HL-60/S4 (cell line): ENCODE results near the gene TAC3.
"Not testable (repeated sequence)": the region's sequence is repeated elsewhere in the genome, so short reads cannot be mapped to it uniquely, and the experiment has no call there.

Source experiments
- in situ Hi-C: fragments of 300-500 bp; cut with MboI; formaldehyde crosslinking; loops from 2 replicates; pipeline ENCODE4 v1.14.3; 2022; ENCODE audit warnings: low sequenced_read_pairs

TAC3 gene

DNA sequence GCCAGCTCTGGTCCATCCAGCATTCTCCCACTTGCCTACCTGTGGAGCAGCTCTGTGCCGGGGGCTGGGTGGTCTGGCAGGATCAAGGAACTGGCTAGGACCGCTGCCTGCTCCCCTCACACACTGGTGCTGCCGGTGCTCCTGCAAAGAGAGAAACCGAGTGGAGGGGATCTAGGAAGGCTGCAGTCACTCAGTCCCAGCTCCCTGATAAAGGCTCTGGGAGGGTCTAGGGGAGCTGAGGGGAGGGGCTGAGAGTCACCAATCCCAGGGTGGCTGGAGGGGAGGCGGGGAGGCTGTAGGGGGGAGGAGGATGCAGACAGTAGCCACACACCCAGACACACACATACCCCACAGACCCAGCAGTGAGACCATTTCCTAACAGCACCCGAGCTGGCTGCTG is at the start of gene TAC3:
Gene TAC3 (minus strand): TSS at position 182 of the 400 bp plus-strand sequence. CDS start 732 bp downstream, outside the sequence.
- in situ Hi-C loops: loop anchor here (10.0 to 25.0 kb wide), 2 partner anchors 98 to 504 kb away; partner anchors contain the start of genes RBMS2 and STAT6

DNA sequence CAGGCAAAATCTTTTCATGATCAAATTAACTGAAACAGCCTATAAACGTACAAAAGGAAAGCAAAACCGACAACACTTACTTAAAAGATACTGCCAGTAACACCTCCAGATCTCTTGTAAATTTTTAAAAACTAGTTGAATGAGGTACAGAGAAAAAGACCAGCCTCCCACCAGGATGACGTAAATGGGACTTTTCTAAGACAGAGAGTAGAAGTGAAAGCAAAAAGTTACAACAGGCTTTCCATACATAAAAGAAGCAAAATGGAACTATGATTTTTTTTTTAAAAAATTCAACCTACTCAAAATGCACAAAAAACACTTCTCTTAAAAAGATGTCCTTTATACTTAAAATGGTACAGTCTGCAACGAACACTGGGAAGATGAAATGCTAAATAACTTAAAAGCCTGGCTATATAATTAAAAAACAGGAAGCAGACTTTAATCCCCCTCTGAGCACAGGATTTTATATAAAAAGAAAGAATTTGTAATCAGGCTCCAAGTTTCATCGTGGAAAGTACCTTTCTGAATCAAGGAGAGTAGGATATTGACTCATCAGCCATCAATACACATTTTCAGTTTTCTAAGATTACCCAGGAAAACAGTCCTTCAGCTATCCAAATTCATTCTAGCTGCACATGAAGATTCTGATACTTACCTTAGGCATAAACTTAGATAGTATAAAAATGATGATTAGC is 47.8 kb upstream of the TAC3 start:
- in situ Hi-C loops: no loop called here

DNA sequence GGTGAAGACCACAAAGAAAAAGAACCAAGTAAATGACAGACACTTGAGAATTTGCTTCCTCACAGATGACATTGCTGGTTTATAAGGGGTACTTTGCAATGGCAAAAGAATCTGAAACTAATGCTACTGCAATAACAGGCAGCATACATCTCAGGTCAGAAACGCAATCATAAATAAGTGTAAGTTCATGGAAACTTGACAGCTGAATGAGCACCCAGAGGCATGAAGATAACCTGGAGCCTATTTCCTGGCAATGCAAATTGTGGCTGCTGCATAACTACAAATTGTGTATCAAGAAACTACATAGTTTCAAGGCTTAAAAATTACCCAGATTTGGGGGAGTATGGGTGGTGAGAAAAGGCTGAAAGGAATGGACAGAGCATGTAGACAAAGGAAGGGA is 42.1 kb upstream of the TAC3 start:
- in situ Hi-C loops: no loop called here

DNA sequence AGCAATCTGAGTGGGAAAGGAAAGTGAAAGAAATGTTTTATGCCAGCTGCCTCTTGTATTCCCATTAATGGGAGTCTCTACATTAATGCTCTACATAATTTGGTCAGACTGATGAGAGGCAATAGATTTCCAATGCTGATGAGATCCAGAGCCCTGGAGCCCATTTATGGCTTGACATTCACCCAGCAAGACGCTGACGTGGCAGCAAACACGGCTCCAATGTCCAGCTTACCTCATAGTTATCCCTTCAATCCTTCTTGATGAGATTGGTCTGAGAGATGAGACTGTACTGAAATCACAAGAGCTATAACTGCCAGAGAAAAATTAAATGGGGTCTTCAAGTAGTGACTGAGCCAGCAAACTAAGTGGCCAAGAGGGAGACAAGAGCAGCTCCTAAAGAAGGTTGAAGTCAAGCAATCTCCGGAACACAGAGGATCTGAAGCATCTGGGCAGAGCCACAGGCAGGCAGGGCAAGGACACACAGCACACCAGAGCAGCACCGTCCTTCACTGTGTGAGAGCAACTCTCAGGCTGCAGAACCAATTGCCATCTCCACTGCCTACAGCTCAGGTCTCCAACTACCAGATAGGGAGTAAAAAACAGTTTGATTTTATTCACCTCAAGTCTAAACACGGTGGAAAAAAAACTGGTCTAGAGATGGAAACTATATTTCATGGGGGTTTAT is 40.9 kb upstream of the TAC3 start:
- in situ Hi-C loops: no loop called here

DNA sequence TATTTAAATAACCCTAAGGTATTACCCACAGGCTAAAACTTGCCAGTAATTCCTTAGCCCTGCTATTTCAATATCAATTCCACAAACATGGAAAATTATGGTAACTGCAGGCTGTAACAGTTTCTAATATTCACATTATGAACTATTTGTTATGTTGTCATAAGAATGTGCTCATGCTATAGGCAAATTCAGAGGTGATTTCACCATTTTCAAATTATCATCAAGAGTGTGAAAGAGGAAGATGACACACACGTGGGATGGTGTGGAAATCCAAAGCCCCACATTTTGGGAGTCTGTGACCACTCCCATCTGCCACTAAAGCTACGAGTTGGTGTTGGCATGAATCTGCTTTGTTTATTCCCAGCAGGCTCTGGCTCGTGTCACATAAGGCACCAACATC is 39.5 kb upstream of the TAC3 start:
- in situ Hi-C loops: no loop called here

DNA sequence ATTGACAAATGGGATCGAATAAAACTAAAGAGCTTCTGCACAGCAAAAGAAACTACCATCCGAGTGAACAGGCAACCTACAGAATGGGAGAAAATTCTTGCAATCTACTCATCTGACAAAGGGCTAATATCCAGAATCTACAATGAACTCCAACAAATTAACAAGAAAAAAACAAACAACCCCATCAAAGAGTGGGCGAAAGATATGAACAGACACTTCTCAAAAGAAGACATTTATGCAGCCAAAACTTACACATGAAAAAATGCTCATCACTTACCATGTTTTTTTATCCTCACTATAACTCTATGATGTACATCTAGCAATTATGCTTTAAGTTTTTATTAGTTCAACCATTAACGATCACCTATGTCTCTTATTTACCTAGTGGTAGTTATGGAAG is 37.6 kb upstream of the TAC3 start:
- in situ Hi-C loops: not testable (repeated sequence)

DNA sequence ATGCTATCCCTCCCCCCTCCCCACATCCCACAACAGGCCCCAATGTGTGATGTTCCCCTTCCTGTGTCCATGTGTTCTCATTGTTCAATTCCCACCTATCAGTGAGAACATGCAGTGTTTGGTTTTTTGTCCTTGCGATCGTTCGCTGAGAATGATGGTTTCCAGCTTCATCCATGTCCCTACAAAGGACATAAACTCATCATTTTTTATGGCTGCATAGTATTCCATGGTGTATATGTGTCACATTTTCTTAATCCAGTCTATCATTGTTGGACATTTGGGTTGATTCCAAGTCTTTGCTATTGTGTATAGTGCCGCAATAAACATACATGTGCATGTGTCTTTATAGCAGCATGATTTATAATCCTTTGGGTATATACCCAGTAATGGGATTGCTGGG is 36.8 kb upstream of the TAC3 start:
- in situ Hi-C loops: not testable (repeated sequence)

DNA sequence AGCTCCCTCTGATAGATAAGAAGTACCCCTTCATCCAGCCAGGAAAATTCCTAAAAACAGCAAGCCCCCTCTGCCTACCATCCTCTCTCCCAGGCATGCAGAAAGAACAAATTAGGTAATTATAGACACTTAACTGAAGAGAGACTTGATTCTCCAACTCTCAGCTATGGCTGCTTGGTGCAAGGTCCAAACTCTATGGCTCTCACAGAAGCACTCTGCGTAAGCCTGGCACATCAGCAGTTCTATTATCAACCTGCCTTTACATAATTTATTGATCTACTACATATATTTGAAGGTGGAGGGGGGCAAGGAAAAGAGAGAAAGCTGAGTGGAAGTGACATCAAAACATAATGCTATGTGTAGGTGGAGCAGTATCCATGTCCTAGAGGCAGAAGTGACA is 34.7 kb upstream of the TAC3 start:
- in situ Hi-C loops: no loop called here

DNA sequence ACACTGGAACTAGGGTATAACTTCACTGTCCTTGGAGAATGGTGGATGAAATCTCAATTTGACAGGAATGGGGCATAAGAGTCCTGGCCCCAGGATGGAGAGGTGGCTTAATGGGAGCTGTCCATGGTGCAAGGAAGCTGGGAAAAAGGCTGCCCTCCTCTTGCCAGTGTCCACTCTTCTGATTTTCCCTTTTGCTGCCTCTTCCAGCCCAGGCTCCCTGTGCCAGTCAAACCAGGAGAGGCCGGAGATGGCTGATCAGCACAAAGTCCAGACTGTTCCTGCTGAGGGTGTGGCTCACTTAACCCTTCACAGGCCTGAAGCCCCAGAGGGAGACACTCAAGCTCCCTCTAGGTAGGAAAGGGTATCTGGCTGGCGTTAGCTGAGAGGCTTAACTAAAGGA is 33.6 kb upstream of the TAC3 start, which contains the start of gene MYO1A:
Gene MYO1A (minus strand): TSS at position 240 of the 400 bp plus-strand sequence. CDS start 1,806 bp downstream, outside the sequence.
- in situ Hi-C loops: no loop called here

DNA sequence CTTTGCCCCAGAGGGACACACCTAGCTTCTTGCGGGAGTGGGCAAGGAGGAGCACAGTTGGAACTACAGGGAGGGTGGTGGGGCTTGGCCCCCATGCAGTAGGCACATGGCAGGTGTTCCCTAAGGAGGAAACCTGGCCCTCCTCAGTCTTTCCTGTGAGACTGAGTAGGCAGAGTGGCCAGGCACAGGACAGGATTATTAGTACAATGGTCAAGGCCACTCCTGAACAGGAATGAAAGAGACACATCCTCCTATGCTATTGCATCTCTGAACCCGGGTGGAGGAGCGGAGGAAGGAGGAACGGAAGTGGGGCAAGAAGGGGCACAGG is 32.8 kb upstream of the TAC3 start:
- in situ Hi-C loops: no loop called here

DNA sequence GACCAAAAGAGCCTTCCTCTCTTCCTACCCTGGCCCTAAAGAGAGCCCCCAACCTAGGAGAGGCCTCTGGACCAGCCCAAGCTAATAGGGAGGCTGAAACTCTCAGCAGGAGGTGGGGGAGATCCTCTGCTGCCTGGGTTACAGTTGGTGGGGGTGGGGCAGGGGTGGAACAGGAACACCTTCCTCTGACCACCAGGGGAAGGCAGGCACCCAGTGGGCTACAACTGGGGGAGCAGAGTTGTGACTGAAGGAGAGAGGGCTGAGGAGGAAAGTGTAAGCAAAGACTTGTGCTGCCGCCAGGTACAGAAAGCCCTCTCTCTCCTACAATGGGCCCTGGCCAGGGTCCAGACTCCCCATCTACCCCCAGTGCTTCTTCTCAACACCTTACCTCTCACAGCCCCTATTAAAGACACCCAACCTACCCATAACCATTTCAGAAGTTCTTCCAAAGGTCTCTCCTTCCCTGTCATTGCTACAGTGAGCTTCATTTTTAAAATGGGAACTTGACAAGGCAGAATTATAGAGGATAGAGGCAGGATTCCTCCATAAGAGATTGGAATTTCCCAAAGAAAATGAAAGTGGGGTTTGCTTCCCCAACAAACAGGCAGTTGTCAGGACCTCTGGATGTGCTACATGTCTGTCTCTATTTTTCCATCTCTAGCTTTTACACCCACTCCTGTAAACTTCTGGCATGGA is 32.2 kb upstream of the TAC3 start:
- in situ Hi-C loops: no loop called here

DNA sequence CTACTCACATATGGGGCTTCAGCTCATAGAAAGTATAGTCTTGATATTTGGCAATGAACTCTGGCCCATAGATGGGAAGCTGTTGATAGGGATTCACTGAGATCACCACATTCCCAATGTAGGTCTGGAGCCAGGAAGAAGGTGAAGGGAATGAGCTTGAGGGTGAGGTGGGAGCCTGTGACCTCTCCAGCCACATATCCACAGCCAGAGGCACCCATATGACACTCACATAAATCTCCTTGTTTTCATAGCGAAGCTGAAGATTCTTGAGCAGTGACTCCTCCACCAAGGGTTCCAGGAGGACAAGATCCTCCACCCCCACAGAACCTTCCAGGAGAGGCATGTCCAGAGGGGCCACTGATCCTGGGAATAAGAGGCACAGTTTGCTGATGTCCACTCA is 31.7 kb upstream of the TAC3 start:
- in situ Hi-C loops: no loop called here

DNA sequence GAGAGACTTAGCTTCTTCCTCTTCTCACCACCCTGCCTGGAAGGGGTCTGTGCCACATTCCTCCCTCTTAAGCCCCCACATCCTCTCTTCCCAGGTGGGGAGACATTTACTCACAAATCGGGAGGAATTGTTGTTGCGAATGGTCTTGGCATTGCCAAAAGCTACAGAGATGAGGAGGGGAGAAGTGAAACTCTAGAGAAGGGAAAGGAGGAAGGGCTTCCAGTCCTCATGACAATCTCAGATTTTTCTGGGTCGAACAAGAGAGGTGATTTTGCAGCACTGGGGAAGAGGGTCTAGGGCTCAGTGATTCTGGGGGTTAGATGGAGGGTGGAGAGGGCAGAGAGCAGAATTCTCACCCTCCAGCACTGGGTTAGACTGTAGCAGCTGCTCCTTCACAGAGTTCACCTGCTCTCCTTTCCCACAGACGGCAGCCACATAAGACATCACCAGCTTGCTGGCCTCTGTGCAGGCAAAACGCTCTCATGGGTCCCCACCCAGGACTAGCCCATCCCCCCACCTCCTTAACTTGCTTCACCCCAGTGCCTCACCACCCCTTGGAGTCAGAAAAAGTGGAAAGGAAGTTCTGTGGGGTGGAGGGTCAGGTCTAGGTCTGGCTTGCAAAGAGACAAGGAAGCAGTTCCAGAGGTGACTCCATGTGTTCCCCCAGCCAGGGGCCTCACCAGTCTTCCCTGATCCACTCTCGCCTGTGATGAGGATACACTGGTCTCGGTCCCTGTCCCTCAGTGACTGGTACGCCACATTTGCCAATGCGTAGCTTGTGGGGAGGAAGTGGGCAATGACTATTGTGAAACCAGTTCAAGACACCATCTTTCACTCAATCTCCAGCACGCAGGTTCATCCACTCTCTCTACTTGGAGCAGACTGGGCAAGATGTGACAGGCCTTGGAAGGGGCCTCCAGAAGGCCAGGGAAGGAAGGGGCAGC is 30.9 kb upstream of the TAC3 start:
- in situ Hi-C loops: no loop called here

DNA sequence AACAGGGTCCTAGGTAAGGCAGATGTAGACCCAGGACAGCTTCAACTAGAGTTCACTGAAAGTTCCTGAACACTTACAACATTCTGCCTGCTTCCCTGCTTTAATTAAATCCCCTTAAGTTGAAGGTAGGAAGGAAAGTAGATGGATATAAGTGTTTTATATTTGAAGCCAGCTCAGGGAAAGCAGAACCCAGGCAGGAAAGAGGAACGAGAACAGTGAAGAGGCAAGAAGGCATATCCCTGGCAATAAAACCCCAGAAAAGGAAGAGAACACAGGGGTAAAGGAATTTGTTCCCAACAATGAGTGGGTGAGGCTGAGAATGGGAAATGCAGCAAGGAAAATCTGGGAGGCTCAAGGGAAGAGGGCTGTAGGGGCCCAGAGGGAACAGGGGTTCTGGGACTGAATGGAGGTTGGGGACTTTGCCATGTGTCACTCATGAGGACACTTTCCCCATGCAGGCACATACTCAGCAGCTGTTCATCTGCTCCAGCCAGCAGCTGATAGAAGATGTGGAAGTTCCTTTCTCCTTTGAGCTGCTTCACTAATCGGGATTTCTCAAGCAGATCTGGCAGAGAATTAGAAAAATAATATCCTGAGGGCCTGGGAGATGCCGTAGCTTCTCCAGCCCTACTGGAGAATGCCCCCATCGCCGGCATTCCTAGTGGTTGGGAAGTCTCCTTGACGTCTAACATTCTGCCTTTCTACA is 29.9 kb upstream of the TAC3 start:
- in situ Hi-C loops: no loop called here

DNA sequence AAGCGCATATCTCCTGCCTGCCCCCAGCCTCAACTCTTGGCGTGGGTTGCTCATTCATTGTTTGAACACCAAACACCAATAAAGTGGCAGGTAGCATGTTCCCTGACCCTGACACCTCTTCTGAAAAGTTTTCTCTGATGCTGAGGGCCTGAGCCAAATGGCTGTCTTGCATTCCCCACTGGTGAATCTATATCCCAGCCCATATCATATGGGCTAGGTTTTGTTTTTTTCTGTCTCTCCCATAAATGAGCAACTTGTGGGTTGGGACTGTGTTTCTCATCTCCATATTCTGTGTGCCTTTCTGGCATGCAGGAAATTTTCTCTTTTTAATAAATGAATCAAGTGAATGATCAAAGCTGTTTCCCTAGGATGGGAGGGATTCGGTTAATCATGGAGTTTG is 28.6 kb upstream of the TAC3 start:
- in situ Hi-C loops: no loop called here

DNA sequence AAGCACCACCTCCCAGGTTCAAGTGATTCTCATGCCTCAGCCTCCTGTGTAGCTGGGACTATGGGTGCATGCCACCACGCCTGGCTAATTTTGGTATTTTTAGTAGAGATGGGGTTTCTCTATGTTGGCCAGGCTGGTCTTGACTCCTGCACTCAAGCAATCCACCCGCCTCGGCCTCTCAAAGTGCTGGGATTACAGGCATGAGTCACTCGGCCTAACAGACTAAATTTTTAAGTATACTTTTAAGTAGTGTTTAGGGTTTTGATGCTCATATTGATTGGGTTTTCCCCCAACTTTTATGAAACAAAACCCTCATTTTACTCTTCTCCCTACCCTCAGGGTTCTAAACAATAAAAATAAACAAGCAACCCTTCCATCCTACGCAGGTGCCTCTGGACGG is 28.1 kb upstream of the TAC3 start:
- in situ Hi-C loops: no loop called here

DNA sequence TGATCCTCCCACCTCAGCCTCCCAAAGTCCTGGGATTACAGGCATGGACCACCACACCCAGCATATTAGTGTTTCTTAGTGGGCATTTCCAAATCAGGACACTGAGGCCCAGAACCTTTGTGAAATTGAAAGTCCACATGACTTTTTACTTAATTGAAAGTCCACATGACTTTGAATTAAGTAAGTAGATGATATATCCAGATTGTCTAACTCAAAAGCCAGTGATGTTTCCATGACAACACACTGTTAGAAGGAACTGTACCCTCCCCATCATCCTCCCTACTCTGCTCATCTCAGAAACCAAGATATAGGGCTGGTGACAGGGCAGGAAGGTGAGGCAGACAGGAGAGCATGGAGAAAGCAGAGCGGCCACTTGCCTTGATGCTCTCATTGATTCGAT is 26.4 kb upstream of the TAC3 start:
- in situ Hi-C loops: no loop called here

DNA sequence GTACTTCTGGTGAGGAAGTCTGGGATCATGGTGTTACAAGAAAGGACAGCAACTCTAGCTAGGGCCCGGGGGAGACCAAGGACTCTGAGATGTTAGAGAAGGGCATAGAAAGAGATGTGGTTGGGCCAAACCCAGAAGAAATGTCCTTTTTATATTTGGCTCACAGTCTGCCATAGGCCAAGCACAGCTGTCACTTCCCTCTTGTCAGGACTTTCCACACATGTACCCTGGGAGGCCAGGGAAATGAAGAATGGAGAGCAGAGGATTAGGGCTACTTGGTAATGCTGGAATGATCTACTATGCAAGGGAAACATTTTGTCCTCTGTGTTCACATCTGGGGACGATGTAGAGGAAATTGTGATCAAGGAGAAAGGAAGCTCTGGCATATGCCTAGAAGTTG is 24.4 kb upstream of the TAC3 start:
- in situ Hi-C loops: no loop called here

DNA sequence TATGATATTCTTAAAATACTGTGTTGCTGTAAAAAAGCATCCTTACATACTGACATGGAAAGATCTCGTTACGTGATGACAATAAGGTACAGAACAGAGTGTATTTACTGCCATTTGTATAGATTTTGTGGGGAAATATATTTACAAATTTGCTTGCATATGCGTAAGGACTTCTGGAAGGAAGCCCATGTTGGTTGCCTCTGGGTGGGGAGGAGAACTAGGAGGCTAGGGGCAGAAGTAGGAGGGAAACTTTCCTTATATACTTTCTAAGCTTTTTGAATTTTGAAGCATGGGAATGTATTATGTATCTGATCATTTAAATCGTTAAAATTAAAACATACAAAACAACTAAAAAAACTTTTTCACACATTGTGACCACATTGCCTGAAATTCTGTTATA is 23.9 kb upstream of the TAC3 start:
- in situ Hi-C loops: no loop called here

DNA sequence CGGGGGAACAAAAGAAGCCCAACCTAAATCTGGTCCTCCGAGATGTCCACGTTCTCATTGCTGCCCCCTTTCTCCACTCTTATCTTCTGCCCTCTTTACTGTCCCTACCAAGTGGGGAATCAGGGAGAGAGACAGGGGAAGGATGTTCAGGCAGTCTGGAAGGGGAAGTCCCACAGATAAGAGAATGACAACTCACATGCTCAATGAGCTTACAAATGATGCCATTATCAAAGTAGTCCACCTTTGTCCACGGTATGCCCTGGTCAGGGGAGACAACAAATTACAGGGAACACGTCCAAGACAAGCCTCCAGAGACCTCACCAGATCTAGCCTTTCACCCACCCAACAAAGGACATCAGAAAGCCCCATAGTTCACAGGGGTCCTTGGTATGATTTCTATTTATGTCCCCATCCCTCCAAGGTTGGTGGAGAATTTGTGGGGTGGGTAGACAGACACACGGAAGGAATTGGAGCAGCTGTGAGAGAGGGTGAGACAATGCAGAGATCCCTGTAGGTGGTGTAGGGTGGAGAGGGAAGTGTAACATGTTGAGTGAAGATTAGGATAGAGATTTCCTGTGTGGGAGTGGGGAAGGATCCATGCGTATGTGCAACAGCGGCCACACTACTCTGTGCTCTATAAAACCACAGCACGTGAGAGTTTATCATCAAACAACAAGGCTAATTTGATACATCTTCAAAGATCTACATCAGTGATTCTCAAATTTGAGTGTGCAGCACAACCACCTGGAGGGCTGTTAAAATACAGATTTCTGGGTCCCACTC is 22.9 kb upstream of the TAC3 start:
- in situ Hi-C loops: no loop called here
